CD8-positive, alpha-beta memory T cell (primary cell): Measurements from ENCODE around the gene TMEM40. TPM values are rescaled to one million over a fixed set of nuclear protein-coding genes. Genes with fewer than 3 reads are reported as not detected.

ENCODE experiments used
- CTCF ChIA-PET: fragments of 350-600 bp; sonication (Branson Sonifier 250); formaldehyde crosslinking; loops from one replicate; lab custom pipeline; 2021; ENCODE audit warnings: antibody characterized with exemption; lab: Charles Lee
- POLR2A ChIA-PET: fragments of 350-600 bp; sonication (Branson Sonifier 250); formaldehyde crosslinking; loops from one replicate; lab custom pipeline; 2021; ENCODE audit warnings: antibody characterized with exemption; lab: Charles Lee
- DNase-seq, 5 donors: peaks; one replicate each; pipeline versions ENCODE4 v3.0.0 to v3.0.0-alpha.2; 2020 to 2022; ENCODE audit warnings: mixed read lengths in 1 of 5
- H3K27ac ChIP-seq: one replicate; pipeline ENCODE4 v1.7.0; 2013; ENCODE audit warnings: low read depth, mild to moderate bottlenecking, low read length, moderate library complexity
- H3K27me3 ChIP-seq: 2 replicates; pipeline ENCODE4 v1.7.0; 2013; ENCODE audit warnings: low read length, mild to moderate bottlenecking; ENCODE audit not compliant: insufficient read depth, poor library complexity, severe bottlenecking
- H3K36me3 ChIP-seq: 2 replicates; pipeline ENCODE4 v1.7.0; 2013; ENCODE audit warnings: mild to moderate bottlenecking, low read length, moderate library complexity; ENCODE audit not compliant: insufficient read depth
- H3K4me1 ChIP-seq: 2 replicates; pipeline ENCODE4 v1.7.0; 2013; ENCODE audit warnings: mild to moderate bottlenecking, low read length, moderate library complexity; ENCODE audit not compliant: insufficient read depth
- H3K4me3 ChIP-seq: 2 replicates; pipeline ENCODE4 v1.7.0; 2013; ENCODE audit warnings: mild to moderate bottlenecking, low read length
- H3K9me3 ChIP-seq: 2 replicates; pipeline ENCODE4 v1.7.0; 2013; ENCODE audit warnings: mild to moderate bottlenecking, low read length
- H3K27ac Mint-ChIP-seq, 8 donors: one replicate each; pipeline ENCODE4 v1.8.0; 2020 to 2021; ENCODE audit warnings: mixed read lengths in 8 of 8, mild to moderate bottlenecking in 6 of 8, inconsistent platforms in 3 of 8, moderate library complexity in 3 of 8
- H3K27me3 Mint-ChIP-seq, 2 donors: one replicate each; pipeline ENCODE4 v1.8.0; 2020 to 2021; ENCODE audit warnings: mixed read lengths in 2 of 2, mild to moderate bottlenecking in 1 of 2, moderate library complexity in 1 of 2
- H3K36me3 Mint-ChIP-seq, 3 donors: one replicate each; pipeline ENCODE4 v1.8.0; 2020 to 2021; ENCODE audit warnings: mixed read lengths in 3 of 3, inconsistent platforms in 1 of 3, mild to moderate bottlenecking in 1 of 3
- H3K4me1 Mint-ChIP-seq, 3 donors: one replicate each; pipeline ENCODE4 v1.8.0; 2020 to 2021; ENCODE audit warnings: mixed read lengths in 3 of 3, inconsistent platforms in 1 of 3, mild to moderate bottlenecking in 1 of 3
- H3K4me3 Mint-ChIP-seq, 7 donors: one replicate each; pipeline ENCODE4 v1.8.0; 2020 to 2021; ENCODE audit warnings: mixed read lengths in 7 of 7, mild to moderate bottlenecking in 6 of 7, moderate library complexity in 4 of 7, inconsistent platforms in 2 of 7
- H3K9me3 Mint-ChIP-seq, 5 donors: one replicate each; pipeline ENCODE4 v1.8.0; 2020 to 2022; ENCODE audit warnings: mixed read lengths in 5 of 5, mild to moderate bottlenecking in 3 of 5, moderate library complexity in 2 of 5, inconsistent platforms in 1 of 5
- polyA plus RNA-seq: library from polyadenylated mRNA; unstranded; fragments of 300-500 nt; fragmentation: Illumina TruSeq; gene quantifications from one replicate; pipeline ENCODE4 v1.2.3, GENCODE V29; 2021
- total RNA-seq, 2 experiments: library from RNA; stranded (reverse); gene quantifications; one replicate each; pipeline ENCODE4 v1.2.3, GENCODE V29; 2021

Gene TMEM40, protein sequence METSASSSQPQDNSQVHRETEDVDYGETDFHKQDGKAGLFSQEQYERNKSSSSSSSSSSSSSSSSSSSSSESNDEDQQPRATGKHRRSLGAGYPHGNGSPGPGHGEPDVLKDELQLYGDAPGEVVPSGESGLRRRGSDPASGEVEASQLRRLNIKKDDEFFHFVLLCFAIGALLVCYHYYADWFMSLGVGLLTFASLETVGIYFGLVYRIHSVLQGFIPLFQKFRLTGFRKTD
- not detected for total RNA-seq
- polyA plus RNA-seq = not detected

DNA sequence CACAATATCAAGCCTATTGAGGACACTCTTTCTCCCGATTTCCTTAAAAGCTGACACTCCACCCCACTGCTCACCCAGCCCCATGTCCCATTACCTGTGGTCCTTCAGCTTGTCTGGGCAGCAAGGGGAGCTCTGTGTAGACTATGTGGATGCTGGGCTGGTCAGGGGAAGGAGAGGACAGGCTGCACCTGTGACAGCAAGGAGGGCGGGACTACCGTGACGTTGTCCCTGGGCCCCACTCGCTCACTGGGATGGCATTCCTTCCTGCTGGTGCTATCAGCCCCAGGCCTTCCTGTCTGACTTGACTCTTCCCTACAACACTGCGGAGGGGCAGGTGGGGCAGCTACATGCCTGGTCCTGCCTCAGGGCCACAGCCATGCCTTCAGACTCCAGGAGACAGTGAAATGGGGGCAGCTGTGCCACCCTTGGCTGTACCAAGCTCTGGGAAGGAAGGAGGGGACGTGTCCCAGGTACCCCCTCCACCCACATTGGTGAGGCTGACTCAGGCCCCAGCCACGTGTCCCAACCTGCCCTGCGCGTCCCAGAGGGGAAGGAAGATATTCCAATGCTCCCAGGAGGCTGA, at the start of gene TMEM40:
Gene TMEM40, minus strand, starts transcription at position 163 of the 583 bp plus-strand sequence. CDS start 9,427 bp downstream, outside the sequence.
- H3K27ac Mint-ChIP-seq = peak within 1 kb of the TSS in 1 of 8 donors; percentile 74
- no peaks in the 10 kb centered on the region for H3K27me3 ChIP-seq
- H3K4me1 ChIP-seq = no peaks in the 10 kb centered on the region
- no peak within 1 kb of the TSS for H3K4me3 ChIP-seq
- no peaks in the 10 kb centered on the region for H3K36me3 Mint-ChIP-seq
- H3K27ac ChIP-seq = no peak within 1 kb of the TSS
- no peaks in the 10 kb centered on the region for H3K9me3 ChIP-seq
- H3K4me1 Mint-ChIP-seq = peaks cover 4 to 7% (median 5%) of the 10 kb centered on the region in 3 donors
- POLR2A ChIA-PET = no interaction called here
- H3K9me3 Mint-ChIP-seq = peaks cover 0 to 3% (median 0%) of the 10 kb centered on the region in 5 donors
- H3K36me3 ChIP-seq = no peaks in the 10 kb centered on the region
- CTCF ChIA-PET = interaction anchor here (1.8 kb wide), 1 partner anchor 10 kb away, joined by 5 read pairs; no protein-coding TSS in a partner anchor
- peaks cover 11 to 20% of the 10 kb centered on the region in 2 donors for H3K27me3 Mint-ChIP-seq
- no peak within 1 kb of the TSS for H3K4me3 Mint-ChIP-seq
- no peak for DNase-seq

- Mint-ChIP-seq H3K36me3 (no peaks in the 10 kb centered on the region), H3K27me3 (no peaks in the 10 kb centered on the region), H3K9me3 (no peaks in the 10 kb centered on the region), H3K27ac (peak overlapping the region in 5 of 8 donors; percentile 1 to 68 (median 48)), H3K4me3 (peak overlapping the region in 6 of 7 donors; percentile 33 to 79 (median 71)), H3K4me1 (peaks cover 10 to 14% (median 12%) of the 10 kb centered on the region in 3 donors)
- no peak overlapping the region for H3K4me3 ChIP-seq
- CTCF ChIA-PET = interaction anchor here (1.1 to 8.0 kb wide), 6 partner anchors 12 to 34 kb away, joined by 3 to 75 read pairs (median 6); partner anchors contain the start of genes CAND2 and RPL32
- POLR2A ChIA-PET = interaction anchor here (3.2 kb wide), 1 partner anchor 33 kb away, joined by 23 read pairs; the partner anchor contains the start of gene RPL32
- H3K36me3 ChIP-seq = no peaks in the 10 kb centered on the region
- no peak overlapping the region for H3K27ac ChIP-seq
- H3K27me3 ChIP-seq = no peaks in the 10 kb centered on the region
- no peak for DNase-seq
- H3K9me3 ChIP-seq = no peaks in the 10 kb centered on the region
- peaks cover 6% of the 10 kb centered on the region for H3K4me1 ChIP-seq
Measured at GRCh38 chr3:12808587-12808986, 49.5 kb upstream of the TMEM40 start.

DNA sequence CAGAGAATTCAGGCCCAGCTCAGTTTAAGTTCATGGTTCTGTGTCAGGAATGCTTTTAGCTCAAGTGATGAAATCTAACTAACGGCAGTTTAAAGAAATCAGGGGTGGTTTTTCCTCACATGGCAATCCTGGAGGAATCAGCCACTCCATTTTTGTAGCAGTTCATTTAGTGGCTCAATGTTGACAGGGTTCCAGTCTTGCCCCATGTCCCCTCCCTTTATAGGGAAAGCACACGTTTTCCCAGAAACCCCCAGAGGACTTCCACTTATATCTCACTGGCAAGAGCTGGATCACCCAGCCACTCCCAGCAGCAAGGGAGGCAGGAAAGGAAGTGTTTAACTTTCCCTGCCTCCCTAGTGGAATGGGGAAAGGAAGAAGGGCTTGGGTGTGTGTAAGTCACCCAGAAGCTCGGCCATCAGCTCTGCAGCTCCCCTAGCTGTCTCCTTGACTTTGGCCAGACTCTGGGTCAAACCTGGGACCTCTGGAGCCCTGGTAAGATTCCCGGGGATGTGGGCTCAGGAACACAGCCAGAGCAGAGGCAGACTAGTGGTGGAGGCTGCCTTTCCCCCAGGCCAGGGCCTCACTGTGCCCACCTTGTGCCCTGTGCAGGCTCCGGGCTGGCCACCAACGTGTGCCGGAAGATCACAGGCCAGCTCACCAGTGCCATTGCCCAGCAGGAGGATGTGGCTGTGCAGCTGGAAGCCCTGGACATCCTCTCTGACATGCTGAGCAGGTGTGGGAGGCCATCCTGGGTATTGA, 48.7 kb upstream of the TMEM40 start:
- Mint-ChIP-seq H3K4me3 (peak overlapping the region in 1 of 7 donors; percentile 23), H3K27ac (no peak overlapping the region), H3K9me3 (no peaks in the 10 kb centered on the region), H3K27me3 (no peaks in the 10 kb centered on the region), H3K4me1 (peaks cover 10 to 14% (median 12%) of the 10 kb centered on the region in 3 donors), H3K36me3 (no peaks in the 10 kb centered on the region)
- POLR2A ChIA-PET = no interaction called here
- no peak for DNase-seq
- no peak overlapping the region for H3K27ac ChIP-seq
- no peak overlapping the region for H3K4me3 ChIP-seq
- CTCF ChIA-PET = interaction anchor here (1.3 to 8.0 kb wide), 4 partner anchors 11 to 32 kb away, joined by 4 to 75 read pairs (median 31); partner anchors contain the start of genes CAND2 and RPL32
- H3K9me3 ChIP-seq = no peaks in the 10 kb centered on the region
- peaks cover 6% of the 10 kb centered on the region for H3K4me1 ChIP-seq
- H3K36me3 ChIP-seq = no peaks in the 10 kb centered on the region
- no peaks in the 10 kb centered on the region for H3K27me3 ChIP-seq

DNA sequence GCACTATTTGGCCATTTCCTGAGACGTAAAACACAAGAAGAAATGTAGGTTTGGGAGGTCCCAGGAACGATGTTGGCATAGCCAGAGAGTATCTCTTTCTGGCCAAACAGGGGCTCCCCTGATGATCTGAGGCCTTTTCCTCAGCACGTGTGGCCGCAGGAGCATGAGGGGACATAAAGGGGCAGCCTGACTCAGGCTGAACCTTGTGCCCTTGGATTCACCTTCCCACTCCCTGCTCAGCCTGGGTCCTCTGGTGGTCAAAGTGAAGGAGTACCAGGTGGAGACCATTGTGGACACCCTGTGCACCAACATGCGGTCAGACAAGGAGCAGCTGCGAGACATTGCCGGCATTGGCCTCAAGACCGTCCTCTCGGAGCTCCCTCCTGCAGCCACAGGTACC, 48.0 kb upstream of the TMEM40 start:
- Histone ChIP-seq H3K4me3 (no peak overlapping the region), H3K36me3 (no peaks in the 10 kb centered on the region), H3K27me3 (no peaks in the 10 kb centered on the region), H3K4me1 (peaks cover 6% of the 10 kb centered on the region), H3K27ac (no peak overlapping the region), H3K9me3 (no peaks in the 10 kb centered on the region)
- Mint-ChIP-seq H3K36me3 (no peaks in the 10 kb centered on the region), H3K4me1 (peaks cover 10 to 14% (median 12%) of the 10 kb centered on the region in 3 donors), H3K4me3 (no peak overlapping the region), H3K27ac (no peak overlapping the region), H3K27me3 (no peaks in the 10 kb centered on the region), H3K9me3 (no peaks in the 10 kb centered on the region)
- DNase-seq = no peak
- ChIA-PET POLR2A (no interaction called here), CTCF (interaction anchor here (1.7 to 8.0 kb wide), 2 partner anchors 11 to 19 kb away, joined by 4 to 58 read pairs; partner anchors contain the start of gene CAND2)

DNA sequence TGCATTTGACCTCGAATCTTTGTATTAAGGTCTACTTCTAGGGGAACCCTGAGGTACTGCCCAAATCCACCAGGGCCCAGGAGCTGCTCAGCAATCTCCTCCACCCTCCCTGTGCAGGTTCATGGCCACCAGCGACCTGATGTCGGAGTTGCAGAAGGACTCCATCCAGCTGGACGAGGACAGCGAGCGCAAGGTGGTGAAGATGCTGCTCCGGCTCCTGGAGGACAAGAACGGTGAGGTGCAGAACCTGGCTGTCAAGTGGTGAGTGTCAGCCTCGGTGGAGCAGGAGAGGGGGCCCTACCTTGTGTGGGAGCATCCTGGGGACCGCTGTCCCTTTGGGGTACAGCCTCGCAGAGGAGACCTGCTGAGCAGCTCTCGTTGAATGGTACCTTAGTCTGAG, 44.3 kb upstream of the TMEM40 start:
- CTCF ChIA-PET = no interaction called here
- no peaks in the 10 kb centered on the region for H3K27me3 ChIP-seq
- no peak overlapping the region for H3K27ac Mint-ChIP-seq
- DNase-seq = no peak
- no peaks in the 10 kb centered on the region for H3K9me3 Mint-ChIP-seq
- no peaks in the 10 kb centered on the region for H3K4me1 Mint-ChIP-seq
- no peaks in the 10 kb centered on the region for H3K36me3 Mint-ChIP-seq
- no peak overlapping the region for H3K4me3 Mint-ChIP-seq
- no peak overlapping the region for H3K27ac ChIP-seq
- no peaks in the 10 kb centered on the region for H3K9me3 ChIP-seq
- no peak overlapping the region for H3K4me3 ChIP-seq
- peaks cover 0 to 2% of the 10 kb centered on the region in 2 donors for H3K27me3 Mint-ChIP-seq
- no peaks in the 10 kb centered on the region for H3K4me1 ChIP-seq
- H3K36me3 ChIP-seq = no peaks in the 10 kb centered on the region
- POLR2A ChIA-PET = no interaction called here

DNA sequence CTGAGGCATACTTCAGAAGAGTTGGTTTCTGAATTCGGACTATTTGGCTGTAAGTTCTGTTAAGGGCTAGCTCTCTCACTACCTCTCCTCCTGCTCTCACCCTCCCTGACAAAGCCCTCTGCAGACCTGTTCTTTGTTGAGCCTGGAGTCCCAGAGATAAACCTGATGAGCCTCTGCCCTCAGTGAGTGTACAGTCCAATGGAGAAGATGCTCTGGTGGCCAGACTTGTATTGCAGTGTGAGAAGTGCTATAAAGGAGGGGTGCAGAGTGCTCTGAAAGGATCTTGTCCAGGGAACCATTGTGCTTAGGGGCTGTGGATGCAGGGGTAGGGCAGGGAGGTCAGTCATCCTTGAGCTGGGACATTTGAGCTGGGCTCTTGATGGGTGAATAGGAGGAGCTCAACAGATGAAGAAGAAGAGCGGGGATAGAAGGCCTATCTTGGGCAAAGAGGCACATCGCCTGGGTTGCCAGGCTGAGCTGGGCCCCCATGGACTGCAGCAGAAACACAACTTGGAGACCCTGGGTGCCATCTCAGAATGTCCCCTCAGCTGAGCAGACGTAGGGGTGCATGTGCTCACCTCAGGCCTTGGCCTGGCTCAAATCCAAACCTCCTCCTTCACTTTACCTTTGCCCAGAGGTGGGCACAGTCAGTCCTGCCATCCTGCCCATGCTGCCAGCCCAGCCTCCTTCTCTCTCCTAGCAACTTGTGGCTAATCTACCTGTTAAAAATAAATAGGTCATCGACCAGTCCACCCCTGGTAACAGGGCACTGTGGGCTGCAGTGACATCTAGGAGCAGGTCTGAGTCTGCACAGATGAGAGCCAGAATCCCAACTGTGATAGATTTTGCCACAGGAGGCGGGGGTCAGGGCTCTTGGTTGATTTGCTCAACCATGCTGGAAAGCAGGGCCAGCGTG, 40.7 kb upstream of the TMEM40 start:
- ChIA-PET POLR2A (interaction anchor here (1.4 kb wide), 1 partner anchor 10 kb away, joined by 4 read pairs; no protein-coding TSS in a partner anchor), CTCF (interaction anchor here (1.0 to 4.7 kb wide), 4 partner anchors 11 to 92 kb away, joined by 3 to 38 read pairs (median 12); no protein-coding TSS in a partner anchor)
- Histone ChIP-seq H3K27ac (no peak overlapping the region), H3K36me3 (no peaks in the 10 kb centered on the region), H3K4me3 (no peak overlapping the region), H3K4me1 (peaks cover 6% of the 10 kb centered on the region), H3K9me3 (no peaks in the 10 kb centered on the region), H3K27me3 (peaks cover 5% of the 10 kb centered on the region)
- no peak for DNase-seq
- peaks cover 9 to 19% of the 10 kb centered on the region in 2 donors for H3K27me3 Mint-ChIP-seq
- H3K9me3 Mint-ChIP-seq = peaks cover 0 to 2% (median 0%) of the 10 kb centered on the region in 5 donors
- no peak overlapping the region for H3K4me3 Mint-ChIP-seq
- H3K36me3 Mint-ChIP-seq = no peaks in the 10 kb centered on the region
- H3K27ac Mint-ChIP-seq = peak overlapping the region in 2 of 8 donors; percentile 1 to 72
- H3K4me1 Mint-ChIP-seq = peaks cover 8 to 23% (median 8%) of the 10 kb centered on the region in 3 donors
